Natural killer cell (primary cell): Measurements from ENCODE around the gene PAPOLA. TPM values are rescaled to one million over a fixed set of nuclear protein-coding genes. Genes with fewer than 3 reads are reported as not detected.

Experiments
- ATAC-seq, 3 donors: fragments of 150-1000 bp in 2 of 3; fragments of 200-7000 bp in 1 of 3; cut with Tn5 transposase; 1 replicate in 1 of 3; 2 replicates in 2 of 3; pipeline ENCODE4 v1.10.0; 2021; ENCODE audit warnings: mild to moderate bottlenecking in 2 of 3, moderate library complexity in 2 of 3
- DNase-seq, 2 donors: peaks; one replicate each; pipeline versions ENCODE4 v3.0.0 to v3.0.0-alpha.2; 2013 to 2021; ENCODE audit warnings: mixed read lengths in 1 of 2
- H3K27ac ChIP-seq: one replicate; pipeline ENCODE4 v1.5.1; 2013; ENCODE audit warnings: mild to moderate bottlenecking, low read length
- H3K27me3 ChIP-seq: one replicate; pipeline ENCODE4 v1.6.1; 2013; ENCODE audit warnings: low read length; ENCODE audit not compliant: control insufficient read depth, insufficient read depth
- H3K36me3 ChIP-seq: one replicate; pipeline ENCODE4 v1.6.1; 2013; ENCODE audit warnings: low read length; ENCODE audit not compliant: control insufficient read depth, insufficient read depth
- H3K4me1 ChIP-seq: one replicate; pipeline ENCODE4 v1.6.1; 2013; ENCODE audit warnings: low read length; ENCODE audit not compliant: control insufficient read depth, insufficient read depth
- H3K4me3 ChIP-seq: one replicate; pipeline ENCODE4 v1.5.1; 2013; ENCODE audit warnings: low read length
- H3K9me3 ChIP-seq: one replicate; pipeline ENCODE4 v1.6.1; 2013; ENCODE audit warnings: low read length; ENCODE audit not compliant: control insufficient read depth, insufficient read depth
- H3K27ac Mint-ChIP-seq, 2 donors: one replicate each; pipeline ENCODE4 v1.8.0; 2022; ENCODE audit warnings: mild to moderate bottlenecking in 2 of 2, mixed read lengths in 2 of 2, moderate library complexity in 1 of 2
- H3K27me3 Mint-ChIP-seq, 2 donors: one replicate each; pipeline ENCODE4 v1.8.0; 2022; ENCODE audit warnings: low read depth in 2 of 2, mixed read lengths in 2 of 2
- H3K36me3 Mint-ChIP-seq: one replicate; pipeline ENCODE4 v1.8.0; 2022; ENCODE audit warnings: mixed read lengths
- H3K4me1 Mint-ChIP-seq, 2 donors: one replicate each; pipeline ENCODE4 v1.8.0; 2022; ENCODE audit warnings: mixed read lengths in 2 of 2
- H3K4me3 Mint-ChIP-seq: one replicate; pipeline ENCODE4 v1.8.0; 2022; ENCODE audit warnings: mild to moderate bottlenecking, moderate library complexity, mixed read lengths
- H3K9me3 Mint-ChIP-seq, 2 donors: one replicate each; pipeline ENCODE4 v1.8.0; 2022; ENCODE audit warnings: mixed read lengths in 2 of 2
- CTCF ChIP-seq: fragments of 200-600 bp; IDR thresholded peaks from one replicate; pipeline ENCODE4 v1.8.0; 2022; ENCODE audit warnings: antibody characterized with exemption
- WGBS: methylation state at CpG from one replicate; pipeline ENCODE4 v1.1.7; 2013; ENCODE audit warnings: missing lambda C conversion rate; ENCODE audit not compliant: insufficient coverage; 5-methylcytosine and 5-hydroxymethylcytosine counted together
- intact Hi-C: fragments of 100-400 bp; cut with micrococcal nuclease; formaldehyde crosslinking; loops from one replicate; pipeline ENCODE4 v1.14.2; 2022
- total RNA-seq, 4 donors: library from RNA; stranded (reverse); fragments of 120-200 nt in 1 of 4; gene quantifications; one replicate each; pipeline versions ENCODE4 v1.2.3 to v1.2.4, GENCODE V29; 2013 to 2022

PAPOLA gene
- total RNA-seq, 3 donors from 2014 or later (not counting 1 experiment from before 2014, with no cell fraction given): 200 to 225 (median 224) TPM

GRCh38 chr14:96590190-96590864 is 88.1 kb downstream of the PAPOLA start:
- DNase-seq: no peak
- Histone ChIP-seq H3K4me3 (no peak overlapping the region), H3K36me3 (no peaks in the 10 kb centered on the region), H3K27me3 (peaks cover 3% of the 10 kb centered on the region), H3K27ac (no peak overlapping the region), H3K9me3 (no peaks in the 10 kb centered on the region), H3K4me1 (peaks cover 11% of the 10 kb centered on the region)
- Mint-ChIP-seq H3K4me3 (no peak overlapping the region), H3K4me1 (peaks cover 5 to 6% of the 10 kb centered on the region in 2 donors), H3K27ac (no peak overlapping the region), H3K36me3 (no peaks in the 10 kb centered on the region), H3K27me3 (peaks cover 14 to 42% of the 10 kb centered on the region in 2 donors), H3K9me3 (no peaks in the 10 kb centered on the region)
- ATAC-seq: no peak
- 87% methylated on average over 9 of the region's 9 CpGs for WGBS
- intact Hi-C loops: no loop called here
- TF ChIP-seq CTCF: no peak

DNA sequence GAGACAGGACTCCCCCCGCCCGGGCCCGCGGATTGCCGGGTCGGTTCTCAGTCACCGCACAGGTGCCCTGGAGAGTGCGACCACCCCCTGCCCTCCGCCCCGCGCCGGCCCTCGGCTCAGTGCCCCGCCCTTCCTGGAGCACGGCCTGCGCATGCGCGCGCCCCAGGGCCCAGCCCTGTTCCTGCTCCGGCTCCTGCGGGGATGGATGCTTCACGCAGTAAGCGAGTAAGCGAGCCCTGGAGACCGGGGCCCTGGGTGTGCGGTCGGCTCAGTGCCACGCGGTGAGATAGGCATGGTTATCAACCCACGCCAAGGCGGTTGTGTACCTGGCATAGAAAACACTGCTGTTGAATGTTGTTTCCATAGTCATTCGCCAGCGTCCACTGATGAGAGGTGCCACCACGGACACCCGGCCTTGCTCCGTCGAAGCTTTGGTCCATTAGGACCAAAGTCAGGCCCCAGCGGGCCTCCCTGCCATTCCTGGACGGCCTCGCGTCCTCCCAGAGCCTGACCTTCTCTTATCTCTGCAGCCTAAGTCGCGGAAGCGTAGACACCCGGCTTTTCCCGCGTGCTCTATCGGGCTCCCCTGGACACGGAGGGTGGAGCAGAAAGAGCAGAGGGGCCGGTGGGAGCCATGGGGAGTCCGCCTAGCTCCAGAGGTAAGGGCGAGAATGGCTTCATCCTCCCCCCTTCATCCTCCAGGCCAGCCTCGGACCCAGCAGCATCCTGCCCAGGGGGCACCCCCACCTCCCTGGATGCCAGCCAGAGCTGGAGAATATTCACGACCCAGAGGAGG is 90.6 kb downstream of the PAPOLA start:
- peaks cover 3% of the 10 kb centered on the region for H3K27me3 ChIP-seq
- H3K9me3 ChIP-seq: no peaks in the 10 kb centered on the region
- 13% methylated on average over 54 of the region's 54 CpGs for WGBS
- intact Hi-C loops: no loop called here
- peaks cover 12 to 31% of the 10 kb centered on the region in 2 donors for H3K27me3 Mint-ChIP-seq
- TF ChIP-seq CTCF: no peak
- no peaks in the 10 kb centered on the region for H3K36me3 Mint-ChIP-seq
- H3K4me1 Mint-ChIP-seq: peaks cover 5 to 6% of the 10 kb centered on the region in 2 donors
- H3K9me3 Mint-ChIP-seq: no peaks in the 10 kb centered on the region
- no peak overlapping the region for H3K27ac ChIP-seq
- no peak overlapping the region for H3K27ac Mint-ChIP-seq
- H3K4me3 Mint-ChIP-seq: peak overlapping the region; percentile 67
- no peaks in the 10 kb centered on the region for H3K36me3 ChIP-seq
- DNase-seq (peak; percentile 22 to 78), ATAC-seq (peak; percentile 44 to 67 (median 59))
- peak overlapping the region; percentile 28 for H3K4me3 ChIP-seq
- peaks cover 11% of the 10 kb centered on the region for H3K4me1 ChIP-seq

DNA sequence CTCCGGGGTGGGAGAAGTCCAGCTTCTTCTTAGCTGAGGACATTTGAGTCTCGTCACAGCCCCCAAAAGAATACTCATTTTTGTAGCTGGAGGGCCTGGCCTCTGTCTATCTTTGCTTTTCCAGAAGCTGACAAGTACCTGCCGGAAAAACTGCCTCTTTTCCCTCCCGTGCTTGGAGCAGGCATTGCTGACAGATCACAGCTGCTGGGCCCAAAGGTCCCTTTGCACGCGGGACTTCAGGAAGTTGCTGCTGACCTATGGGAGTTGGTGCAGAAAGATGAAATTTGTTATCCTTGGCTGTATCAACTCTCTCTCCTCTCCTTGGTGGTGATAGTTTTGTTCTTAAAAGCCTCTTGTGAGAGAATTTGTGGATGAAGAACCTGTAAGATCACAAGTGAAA is 92.8 kb downstream of the PAPOLA start:
- Histone ChIP-seq H3K9me3 (no peaks in the 10 kb centered on the region), H3K27ac (no peak overlapping the region), H3K36me3 (no peaks in the 10 kb centered on the region), H3K27me3 (peaks cover 3% of the 10 kb centered on the region), H3K4me3 (no peak overlapping the region), H3K4me1 (peaks cover 9% of the 10 kb centered on the region)
- TF ChIP-seq CTCF: no peak
- H3K27ac Mint-ChIP-seq: no peak overlapping the region
- WGBS: 90% methylated on average over 6 of the region's 6 CpGs
- H3K36me3 Mint-ChIP-seq: no peaks in the 10 kb centered on the region
- no peaks in the 10 kb centered on the region for H3K9me3 Mint-ChIP-seq
- ATAC-seq (no peak), DNase-seq (no peak)
- H3K27me3 Mint-ChIP-seq: peaks cover 8 to 23% of the 10 kb centered on the region in 2 donors
- H3K4me1 Mint-ChIP-seq: peaks cover 5 to 6% of the 10 kb centered on the region in 2 donors
- intact Hi-C loops: no loop called here
- peak overlapping the region; percentile 11 for H3K4me3 Mint-ChIP-seq
